Sigmoid colon (tissue), 7 donors: ENCODE data around the gene CCDC178. TPM values are rescaled to one million over a fixed set of nuclear protein-coding genes. Genes with fewer than 3 reads are reported as not detected.

ENCODE experiments used
- DNase-seq: peaks from one replicate; pipeline ENCODE4 v3.0.0-alpha.2; 2019
- H3K27ac ChIP-seq, 4 donors: fragments of 200-600 bp; sonication (generic); one replicate each; pipeline ENCODE4 v1.5.1; 2016 to 2019; ENCODE audit warnings: mild to moderate bottlenecking in 1 of 4
- H3K27me3 ChIP-seq, 3 donors: fragments of 200-600 bp; sonication (generic); one replicate each; pipeline ENCODE4 v1.5.1; 2019; ENCODE audit warnings: mild to moderate bottlenecking in 1 of 3
- H3K36me3 ChIP-seq, 4 donors: fragments of 200-600 bp; sonication (generic); one replicate each; pipeline ENCODE4 v1.5.1; 2016 to 2019
- H3K4me1 ChIP-seq, 4 donors: fragments of 200-600 bp; sonication (generic); one replicate each; pipeline ENCODE4 v1.5.1; 2017 to 2019
- H3K4me3 ChIP-seq, 4 donors: fragments of 200-600 bp; sonication (generic); one replicate each; pipeline ENCODE4 v1.5.1; 2017 to 2019; ENCODE audit warnings: mild to moderate bottlenecking in 2 of 4, moderate library complexity in 1 of 4
- H3K9me3 ChIP-seq, 4 donors: fragments of 200-600 bp in 3 of 4; sonication (generic) in 3 of 4; one replicate each; pipeline versions ENCODE4 v1.5.1 to v1.6.1; 2013 to 2019
- EP300 ChIP-seq, 4 donors: sonication (generic); formaldehyde crosslinking; IDR thresholded peaks; one replicate each; pipeline ENCODE4 v1.6.1; 2017; ENCODE audit warnings: antibody characterized with exemption in 4 of 4
- POLR2A ChIP-seq, 2 donors: fragments of 450-650 bp; IDR thresholded peaks; one replicate each; pipeline ENCODE4 v1.6.1; 2016; ENCODE audit warnings: antibody characterized with exemption in 2 of 2, mild to moderate bottlenecking in 2 of 2, moderate library complexity in 2 of 2
- POLR2AphosphoS5 ChIP-seq, 4 donors: sonication (generic); formaldehyde crosslinking; IDR thresholded peaks; one replicate each; pipeline ENCODE4 v1.6.1; 2017; ENCODE audit warnings: antibody characterized with exemption in 4 of 4
- WGBS, 2 donors: extraction: QIAGEN DNeasy Blood & Tissue Kit; methylation state at CpG; one replicate each; pipeline ENCODE4 v1.1.7; 2013; 5-methylcytosine and 5-hydroxymethylcytosine counted together
- intact Hi-C: fragments of 100-400 bp; cut with DNase I; formaldehyde crosslinking; loops from one replicate; pipeline ENCODE4 v1.15.1; 2023
- polyA plus RNA-seq, 3 donors: library from polyadenylated mRNA; stranded (reverse); fragments of 200-250 nt; gene quantifications; one replicate each; pipeline ENCODE4 v1.2.3, GENCODE V29; 2013
- total RNA-seq, 4 donors: library from RNA; depleted of rRNA; stranded (reverse); fragments of >200 nt; gene quantifications; one replicate each; pipeline ENCODE4 v1.1.0, GENCODE V29; 2016
- TF ChIP-seq, protein P1 (sequence below), 4 experiments: fragments of 450-650 bp in 3 of 4; fragments of 200-600 bp in 1 of 4; IDR thresholded peaks; one replicate each; pipeline ENCODE4 v1.5.1; 2016 to 2019; ENCODE audit warnings: antibody characterized with exemption in 4 of 4, mild to moderate bottlenecking in 3 of 4, moderate library complexity in 2 of 4
- donor health status: healthy with polysubstance abuse.
- donor health status: Bipolar disorder and iron deficiency.
- donor health status: healthy.

The CCDC178 gene
- total and polyA plus RNA-seq, 7 donors, result under 0.01 to 1.7 (median 0.66) TPM; not detected in 2

DNA sequence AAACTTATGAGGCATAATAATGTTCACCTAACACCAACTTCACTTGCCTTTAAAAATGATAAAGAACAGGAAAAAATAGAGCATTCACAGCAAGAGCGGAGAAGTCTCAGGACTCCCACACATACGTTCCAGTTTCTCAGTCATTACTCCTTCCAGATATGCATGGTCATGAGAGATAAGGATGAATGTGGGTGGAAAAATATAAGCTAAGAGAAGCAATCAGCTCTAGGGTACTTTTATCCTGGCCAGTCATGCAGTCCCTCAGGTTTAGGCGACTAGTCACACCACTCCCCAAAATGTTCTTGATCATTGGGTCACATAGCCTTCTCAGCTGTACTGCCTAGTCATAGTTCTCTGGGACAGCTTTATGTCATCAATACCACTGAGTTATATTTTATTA is 29.2 kb upstream of the CCDC178 start:
- Histone ChIP-seq H3K27me3 (no peaks in the 10 kb centered on the region), H3K4me3 (no peak overlapping the region), H3K27ac (no peak overlapping the region), H3K36me3 (no peaks in the 10 kb centered on the region), H3K9me3 (no peaks in the 10 kb centered on the region), H3K4me1 (no peaks in the 10 kb centered on the region)
- 84 to 91% methylated on average over 3 of the region's 3 CpGs for WGBS, 2 donors
- TF ChIP-seq POLR2A (IDR thresholded peaks at IDR 0.05) (no peak), POLR2AphosphoS5 (IDR thresholded peaks at IDR 0.05) (no peak), EP300 (IDR thresholded peaks at IDR 0.05) (no peak)
- TF ChIP-seq, protein P1, sequence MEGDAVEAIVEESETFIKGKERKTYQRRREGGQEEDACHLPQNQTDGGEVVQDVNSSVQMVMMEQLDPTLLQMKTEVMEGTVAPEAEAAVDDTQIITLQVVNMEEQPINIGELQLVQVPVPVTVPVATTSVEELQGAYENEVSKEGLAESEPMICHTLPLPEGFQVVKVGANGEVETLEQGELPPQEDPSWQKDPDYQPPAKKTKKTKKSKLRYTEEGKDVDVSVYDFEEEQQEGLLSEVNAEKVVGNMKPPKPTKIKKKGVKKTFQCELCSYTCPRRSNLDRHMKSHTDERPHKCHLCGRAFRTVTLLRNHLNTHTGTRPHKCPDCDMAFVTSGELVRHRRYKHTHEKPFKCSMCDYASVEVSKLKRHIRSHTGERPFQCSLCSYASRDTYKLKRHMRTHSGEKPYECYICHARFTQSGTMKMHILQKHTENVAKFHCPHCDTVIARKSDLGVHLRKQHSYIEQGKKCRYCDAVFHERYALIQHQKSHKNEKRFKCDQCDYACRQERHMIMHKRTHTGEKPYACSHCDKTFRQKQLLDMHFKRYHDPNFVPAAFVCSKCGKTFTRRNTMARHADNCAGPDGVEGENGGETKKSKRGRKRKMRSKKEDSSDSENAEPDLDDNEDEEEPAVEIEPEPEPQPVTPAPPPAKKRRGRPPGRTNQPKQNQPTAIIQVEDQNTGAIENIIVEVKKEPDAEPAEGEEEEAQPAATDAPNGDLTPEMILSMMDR (IDR thresholded peaks at IDR 0.05), result no peak
- intact Hi-C loops, result no loop called here
- DNase-seq, result no peak

DNA sequence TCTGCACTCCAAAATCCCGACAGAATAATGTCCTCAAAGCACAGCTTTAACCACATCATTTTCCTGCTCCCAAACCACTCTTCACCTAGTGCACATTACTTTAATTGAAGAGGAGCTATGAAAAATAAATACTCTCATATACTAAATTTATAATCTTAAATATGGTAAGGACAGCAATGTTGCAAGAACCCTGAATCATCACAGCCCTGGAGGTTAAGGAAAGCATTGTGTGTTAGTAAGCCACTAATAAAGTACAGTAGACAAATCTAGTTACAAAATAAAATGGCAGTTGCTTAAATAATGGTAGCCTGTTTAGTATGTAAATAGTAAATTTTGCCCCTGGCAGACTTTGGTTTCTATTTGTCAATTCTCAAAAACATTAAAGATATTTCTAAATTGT is 27.0 kb upstream of the CCDC178 start:
- WGBS, 2 donors, result 79 to 85% methylated on average over 1 of the region's 1 CpG
- H3K4me1 ChIP-seq, result no peaks in the 10 kb centered on the region
- H3K27me3 ChIP-seq, result no peaks in the 10 kb centered on the region
- intact Hi-C loops, result no loop called here
- no peaks in the 10 kb centered on the region for H3K9me3 ChIP-seq
- H3K36me3 ChIP-seq, result no peaks in the 10 kb centered on the region
- H3K27ac ChIP-seq, result no peak overlapping the region
- TF ChIP-seq, protein P1 (IDR thresholded peaks at IDR 0.05), result no peak
- no peak for TF ChIP-seq POLR2AphosphoS5 (IDR thresholded peaks at IDR 0.05)
- no peak for TF ChIP-seq EP300 (IDR thresholded peaks at IDR 0.05)
- no peak for TF ChIP-seq POLR2A (IDR thresholded peaks at IDR 0.05)
- no peak overlapping the region for H3K4me3 ChIP-seq
- DNase-seq, result no peak

DNA sequence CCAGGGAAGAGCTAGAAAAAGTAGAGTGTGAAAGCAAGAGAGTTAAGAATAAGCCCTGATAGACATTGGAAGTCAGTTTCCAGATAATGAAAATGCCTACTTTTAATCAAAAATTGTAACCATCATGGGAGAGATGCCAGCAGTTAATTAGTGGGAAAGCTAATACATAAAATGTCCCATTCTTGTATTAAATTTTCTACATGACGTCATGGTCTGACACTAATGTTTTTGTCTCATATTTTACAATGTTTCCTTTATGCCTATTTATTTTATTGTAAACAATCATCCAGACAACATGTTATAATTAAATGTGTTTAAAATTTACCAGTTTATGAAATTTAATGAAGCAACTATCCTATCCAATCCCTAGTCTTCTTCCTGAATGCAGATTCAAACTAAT is 26.3 kb upstream of the CCDC178 start:
- DNase-seq, result no peak

DNA sequence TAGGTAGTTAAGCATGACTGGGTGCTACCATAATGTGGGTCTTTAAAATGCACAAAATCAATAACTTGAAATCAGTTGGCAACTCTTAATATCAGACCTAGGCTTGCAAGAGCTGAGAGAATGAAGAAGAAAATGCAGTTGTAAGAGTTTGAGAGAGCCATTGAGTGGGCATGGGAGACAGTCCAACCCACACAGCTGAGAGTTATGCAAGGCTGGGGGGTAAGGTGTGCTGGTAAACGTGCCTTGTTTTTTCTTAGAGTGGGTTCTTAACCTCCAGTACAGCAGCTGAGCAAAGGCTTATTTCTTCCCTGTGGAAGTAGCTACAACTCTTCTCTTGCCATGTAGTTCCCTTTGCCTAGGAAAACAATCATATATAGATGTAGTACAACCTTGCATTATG is 20.2 kb upstream of the CCDC178 start:
- H3K27ac ChIP-seq, result no peak overlapping the region
- DNase-seq, result no peak
- intact Hi-C loops, result no loop called here
- 71% methylated on average over 1 of the region's 1 CpG for WGBS, 2 donors
- TF ChIP-seq POLR2A (IDR thresholded peaks at IDR 0.05) (no peak), POLR2AphosphoS5 (IDR thresholded peaks at IDR 0.05) (no peak), EP300 (IDR thresholded peaks at IDR 0.05) (no peak)
- TF ChIP-seq, protein P1 (IDR thresholded peaks at IDR 0.05), result no peak
- no peaks in the 10 kb centered on the region for H3K36me3 ChIP-seq
- H3K9me3 ChIP-seq, result no peaks in the 10 kb centered on the region
- H3K27me3 ChIP-seq, result no peaks in the 10 kb centered on the region
- H3K4me3 ChIP-seq, result no peak overlapping the region
- H3K4me1 ChIP-seq, result no peaks in the 10 kb centered on the region

More for the DNA sequence above, 26.3 kb upstream of the CCDC178 start:
- TF ChIP-seq, protein P1 (IDR thresholded peaks at IDR 0.05), result no peak
- no peak for TF ChIP-seq POLR2A (IDR thresholded peaks at IDR 0.05)
- no peak for TF ChIP-seq POLR2AphosphoS5 (IDR thresholded peaks at IDR 0.05)
- no peak for TF ChIP-seq EP300 (IDR thresholded peaks at IDR 0.05)
- WGBS, 2 donors, result 86 to 91% methylated on average over 1 of the region's 1 CpG
- Histone ChIP-seq H3K9me3 (no peaks in the 10 kb centered on the region), H3K4me3 (no peak overlapping the region), H3K27ac (no peak overlapping the region), H3K36me3 (no peaks in the 10 kb centered on the region), H3K4me1 (no peaks in the 10 kb centered on the region), H3K27me3 (no peaks in the 10 kb centered on the region)
- intact Hi-C loops, result no loop called here

DNA sequence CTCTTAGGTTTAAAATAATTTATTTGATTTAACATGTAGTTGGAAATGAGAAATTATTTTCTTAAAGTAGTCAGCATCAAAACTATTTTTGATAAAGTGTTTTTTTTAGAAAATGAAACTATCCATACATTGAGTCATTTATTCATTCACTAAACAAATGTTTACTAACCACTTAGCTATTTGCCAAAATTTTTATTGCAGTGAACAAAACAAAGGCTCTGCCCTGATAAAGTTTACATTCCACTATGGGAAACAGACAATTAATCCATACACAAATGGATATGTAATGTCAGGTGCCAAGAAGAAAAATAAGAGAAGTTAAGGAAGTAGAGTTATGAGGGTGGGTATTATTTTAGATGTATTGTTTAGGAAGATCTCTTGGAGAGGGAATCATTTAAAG is 19.1 kb upstream of the CCDC178 start:
- Histone ChIP-seq H3K4me3 (no peak overlapping the region), H3K27ac (no peak overlapping the region), H3K36me3 (no peaks in the 10 kb centered on the region), H3K9me3 (no peaks in the 10 kb centered on the region), H3K4me1 (no peaks in the 10 kb centered on the region), H3K27me3 (no peaks in the 10 kb centered on the region)
- intact Hi-C loops, result no loop called here
- no peak for DNase-seq
- TF ChIP-seq POLR2AphosphoS5 (IDR thresholded peaks at IDR 0.05), result no peak
- TF ChIP-seq EP300 (IDR thresholded peaks at IDR 0.05), result no peak
- TF ChIP-seq, protein P1 (IDR thresholded peaks at IDR 0.05), result no peak
- TF ChIP-seq POLR2A (IDR thresholded peaks at IDR 0.05), result no peak
